Ammon's horn (tissue), 1 donor: ENCODE measurements around the gene LIPG.
"Not testable (repeated sequence)": the region's sequence is repeated elsewhere in the genome, so short reads cannot be mapped to it uniquely, and the experiment has no call there.

Experiments used
- DNase-seq: peaks from one replicate; pipeline ENCODE4 v3.0.0-alpha.2; 2016; ENCODE audit warnings: low spot score

LIPG gene

GRCh38 chr18:49561289-49562193 lies at the start of gene LIPG:
LIPG (plus strand) TSS chr18:49562057; CDS start chr18:49562309, 252 bp downstream.
- peak; percentile 48 for DNase-seq

DNA sequence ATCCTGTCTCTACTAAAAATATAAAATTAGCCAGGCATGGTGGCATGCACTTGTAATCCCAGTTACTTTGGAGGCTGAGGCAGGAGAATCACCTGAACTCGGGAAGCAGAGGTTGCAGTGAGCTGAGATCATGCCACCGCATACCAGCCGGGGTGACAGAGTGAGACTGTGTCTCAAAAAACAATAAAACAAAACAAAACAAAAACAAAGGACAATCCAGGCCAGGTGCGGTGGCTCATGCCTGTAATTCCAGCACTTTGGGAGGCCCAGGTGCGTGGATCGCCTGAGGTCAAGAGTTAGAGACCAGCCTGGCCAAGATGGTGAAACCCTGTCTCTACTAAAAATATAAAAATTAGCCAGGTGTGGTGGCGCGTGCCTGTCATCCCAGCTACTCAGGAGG lies 49.0 kb upstream of the LIPG start:
- not testable (repeated sequence) for DNase-seq

GRCh38 chr18:49514577-49514976 lies 47.3 kb upstream of the LIPG start:
- DNase-seq, result no peak

DNA sequence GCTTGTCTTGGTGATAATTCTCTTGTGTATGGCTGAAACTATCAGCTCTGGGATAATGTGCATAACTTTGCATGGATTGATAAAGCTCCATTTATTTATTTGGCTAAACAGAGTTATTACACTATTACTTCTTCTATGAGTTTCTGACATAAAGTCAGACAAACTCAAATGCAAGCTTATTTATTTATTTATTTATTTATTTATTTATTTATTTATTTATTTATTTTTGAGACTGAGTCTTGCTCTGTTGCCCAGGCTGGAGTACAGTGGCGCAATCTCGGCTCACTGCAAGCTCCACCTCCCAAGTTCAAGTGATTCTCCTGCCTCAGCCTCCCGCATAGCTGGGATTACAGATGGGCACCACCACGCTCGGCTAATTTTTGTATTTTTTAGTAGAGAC lies 46.9 kb upstream of the LIPG start:
- DNase-seq, result not testable (repeated sequence)

GRCh38 chr18:49515516-49515915 lies 46.3 kb upstream of the LIPG start:
- DNase-seq, result no peak

DNA sequence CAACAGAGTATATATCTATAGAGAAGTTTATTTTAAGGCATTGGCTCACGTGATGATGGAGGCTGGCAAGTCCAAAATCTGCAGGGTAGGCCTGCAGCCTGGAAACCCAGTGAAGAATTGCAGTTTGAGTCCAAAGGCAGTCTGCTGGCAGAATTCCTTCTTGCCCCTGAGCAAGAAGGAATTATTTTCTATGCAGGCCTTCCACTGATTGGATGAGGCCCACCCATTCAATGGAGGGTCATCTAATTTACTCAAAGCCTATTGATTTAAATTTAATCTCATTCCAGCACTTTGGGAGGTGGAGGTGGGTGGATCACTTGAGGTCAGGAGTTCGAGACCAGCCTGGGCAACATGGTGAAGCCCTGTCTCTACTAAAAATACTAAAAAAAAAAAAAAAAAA lies 44.4 kb upstream of the LIPG start:
- no peak for DNase-seq

GRCh38 chr18:49519101-49519971 lies 42.5 kb upstream of the LIPG start:
- no peak for DNase-seq

- no peak for DNase-seq
Observed at GRCh38 chr18:49520661-49521145, 41.2 kb upstream of the LIPG start.

DNA sequence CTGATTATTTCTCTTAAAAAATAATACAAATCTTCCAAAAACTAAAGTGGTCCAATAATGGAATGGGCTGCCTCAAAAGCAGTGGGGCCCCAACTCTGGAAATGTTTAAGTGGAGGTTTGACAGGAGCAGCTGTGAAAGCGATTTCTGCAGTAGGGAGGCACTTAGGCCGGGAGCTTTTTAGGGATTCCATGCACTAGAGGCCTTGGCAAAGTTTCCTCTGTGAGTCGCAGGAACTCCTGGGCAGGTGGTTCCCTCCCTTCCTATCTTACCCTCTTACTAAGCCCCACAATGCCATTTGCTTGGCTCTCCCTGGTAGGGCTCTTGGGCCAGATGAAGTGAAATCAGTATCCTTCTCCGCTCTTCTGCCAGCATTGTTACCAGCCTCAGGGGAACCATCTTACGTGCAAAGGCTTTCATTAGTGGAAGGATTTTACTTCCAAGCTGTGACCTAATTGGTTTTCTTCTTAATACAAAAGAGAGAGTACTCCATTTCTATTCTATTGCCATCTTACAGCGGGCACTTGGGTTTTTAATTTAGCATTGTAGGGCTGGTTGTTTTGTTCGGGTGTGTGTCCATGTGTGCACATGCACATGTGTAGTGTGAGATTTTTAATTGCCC lies 40.5 kb upstream of the LIPG start:
- no peak for DNase-seq

DNA sequence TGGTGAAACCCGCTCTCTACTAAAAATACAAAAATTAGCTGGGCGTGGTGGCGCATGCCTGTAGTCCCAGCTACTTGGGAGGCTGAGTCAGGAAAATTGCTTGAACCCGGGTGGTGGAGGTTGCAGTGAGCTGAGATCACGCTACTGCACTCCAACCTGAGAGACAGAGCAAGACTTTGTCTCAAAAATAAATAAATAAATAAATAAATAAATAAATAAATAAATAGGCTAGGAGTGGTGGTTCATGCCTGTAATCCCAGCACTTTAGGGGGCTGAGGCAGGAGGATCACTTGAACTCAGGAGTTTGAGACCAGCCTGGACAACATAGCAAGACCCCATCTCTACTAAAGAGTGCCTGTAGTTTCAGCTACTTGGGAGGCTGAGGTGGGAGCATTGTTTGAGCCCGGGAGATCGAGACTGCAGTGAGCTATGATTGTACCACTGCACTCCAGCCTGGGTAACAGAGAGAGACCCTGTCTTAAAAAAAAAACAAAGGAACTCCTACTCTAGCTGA lies 38.2 kb upstream of the LIPG start:
- not testable (repeated sequence) for DNase-seq

GRCh38 chr18:49524349-49524748 lies 37.5 kb upstream of the LIPG start:
- DNase-seq, result no peak

- DNase-seq, result no peak
Observed at GRCh38 chr18:49524951-49525350, 36.9 kb upstream of the LIPG start.

GRCh38 chr18:49525981-49526380 lies 35.9 kb upstream of the LIPG start:
- DNase-seq, result no peak

- no peak for DNase-seq
Observed at GRCh38 chr18:49527631-49528327, 34.1 kb upstream of the LIPG start.

- DNase-seq, result no peak
Observed at GRCh38 chr18:49529596-49529995, 32.3 kb upstream of the LIPG start.

- DNase-seq, result no peak
Observed at GRCh38 chr18:49531678-49532153, 30.1 kb upstream of the LIPG start.

DNA sequence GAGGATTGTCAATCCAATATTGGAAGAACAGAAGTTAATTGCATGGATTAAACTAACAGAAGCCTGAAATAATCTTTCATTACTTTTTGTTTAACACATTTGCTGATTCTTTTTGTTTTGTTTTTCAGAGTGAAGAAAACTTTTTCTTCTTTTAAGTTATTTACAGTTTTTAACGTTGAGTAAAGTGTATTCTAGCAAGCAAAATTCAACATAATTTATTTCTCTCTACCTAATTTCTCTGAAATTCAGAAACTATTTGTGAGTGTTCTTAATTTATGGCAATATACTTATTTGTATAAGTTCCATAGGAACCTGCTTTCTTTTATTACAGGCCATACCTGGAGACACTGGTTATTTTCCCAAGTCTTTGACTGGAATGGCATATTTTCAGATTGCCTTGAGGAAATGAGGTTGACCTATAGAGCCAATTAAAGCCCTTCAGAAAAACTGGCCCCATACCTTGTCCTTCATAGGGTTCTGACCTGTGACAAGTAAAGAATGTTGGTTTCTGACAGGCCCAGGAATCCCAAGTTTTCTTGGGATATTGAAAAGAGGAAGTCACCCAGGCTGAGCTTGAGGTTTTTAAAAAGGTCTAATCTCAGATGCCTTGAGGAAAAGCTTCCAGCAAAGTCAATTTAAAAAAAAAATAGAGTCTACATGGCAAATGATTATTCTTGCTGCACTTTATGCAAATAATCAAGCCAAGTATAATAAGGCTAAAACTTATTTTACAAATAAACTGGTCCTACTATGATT lies 26.8 kb upstream of the LIPG start:
- no peak for DNase-seq

DNA sequence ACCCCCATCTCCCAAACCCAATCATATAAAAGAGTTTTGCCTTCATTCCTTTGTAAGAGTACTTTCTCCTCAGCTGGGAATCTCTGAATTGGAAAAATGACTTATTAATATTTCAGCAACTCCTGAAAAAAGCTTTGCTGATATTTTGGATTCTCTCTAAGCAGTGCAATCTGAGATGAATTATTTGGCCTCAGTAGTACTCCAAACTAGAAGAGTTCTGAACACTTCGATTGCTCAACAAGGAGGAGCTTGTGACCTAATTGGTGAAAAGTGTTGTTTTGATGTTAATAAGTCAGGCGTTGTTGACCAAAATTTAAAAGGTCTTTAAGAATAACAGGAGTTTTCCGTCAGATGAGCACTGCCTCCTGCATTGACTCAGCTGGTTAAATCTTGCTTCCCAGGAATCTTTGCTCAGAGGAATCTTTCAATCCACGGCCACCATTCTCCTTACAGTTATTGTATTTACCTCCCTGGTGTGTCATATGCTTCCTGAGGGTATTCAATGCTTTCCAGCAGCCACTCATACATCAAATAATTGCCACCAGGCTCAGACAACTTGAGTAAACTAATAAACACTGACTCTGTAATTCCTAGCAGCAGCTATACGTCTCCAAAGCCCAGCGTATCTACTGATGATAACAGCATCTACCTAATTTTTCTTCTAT lies 24.5 kb upstream of the LIPG start:
- no peak for DNase-seq

DNA sequence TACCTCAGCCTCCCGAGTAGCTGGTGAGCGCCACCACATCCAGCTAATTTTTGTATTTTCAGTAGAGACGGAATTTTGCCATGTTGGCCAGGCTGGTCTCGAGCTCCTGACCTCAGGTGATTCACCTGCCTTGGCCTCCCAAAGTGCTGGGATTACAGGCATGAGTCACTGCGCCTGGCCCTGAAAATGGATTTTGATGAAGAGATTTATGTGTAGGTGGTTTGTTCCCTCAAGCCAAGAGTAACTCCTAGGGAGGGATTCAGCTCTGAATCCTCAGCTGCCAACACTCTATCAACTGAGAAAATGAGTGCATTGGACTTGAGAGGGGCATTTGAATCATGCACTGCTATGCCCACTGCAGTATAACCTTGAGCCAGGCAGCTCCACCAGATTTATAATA lies 17.5 kb upstream of the LIPG start:
- DNase-seq, result no peak

DNA sequence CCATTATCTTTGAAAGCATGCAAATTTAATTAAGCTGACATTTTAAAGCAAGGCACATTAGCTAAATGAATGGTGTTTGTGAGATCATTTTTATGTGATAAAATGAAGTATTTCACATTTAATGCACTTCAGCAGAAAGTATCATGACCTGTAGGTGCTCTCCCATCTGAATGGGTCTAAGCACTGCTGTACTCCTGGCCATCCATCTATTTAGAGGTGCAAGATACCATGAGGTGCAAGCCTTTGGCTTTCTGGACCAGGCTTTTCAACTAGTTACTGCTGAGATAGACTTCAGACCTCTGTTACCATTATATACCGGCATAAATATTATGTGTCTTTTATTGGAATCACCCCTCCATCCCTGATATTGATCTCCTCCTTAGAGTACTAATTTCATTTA lies 15.6 kb upstream of the LIPG start:
- DNase-seq, result no peak
